T-cell (primary cell): ENCODE data around the gene PARVG. TPM values are rescaled to one million over a fixed set of nuclear protein-coding genes. Genes with fewer than 3 reads are reported as not detected.
A peak's percentile ranks its signal among the peaks of the same experiment; 100 is the strongest.

Experiments used
- ATAC-seq, 4 experiments: fragments of 200-7000 bp in 3 of 4; fragments of 150-1000 bp in 1 of 4; cut with Tn5 transposase; replicated peaks in 1 of 4; 1 replicate in 3 of 4; 2 replicates in 1 of 4; pipeline ENCODE4 v1.10.0; 2021; ENCODE audit warnings: moderate library complexity in 3 of 4, mild to moderate bottlenecking in 2 of 4, moderate number of reproducible peaks in 1 of 4
- CTCF ChIA-PET, 2 donors: fragments of 300-600 bp; sonication (Branson Sonifier 250); formaldehyde crosslinking; loops; one replicate each; lab custom pipeline; 2022; ENCODE audit warnings: antibody characterized with exemption in 2 of 2; lab: Charles Lee
- POLR2A ChIA-PET, 2 donors: fragments of 300-600 bp; sonication (Branson Sonifier 250); formaldehyde crosslinking; loops; one replicate each; lab custom pipeline; 2022; ENCODE audit warnings: antibody characterized with exemption in 2 of 2; lab: Charles Lee
- DNase-seq, 35 experiments: peaks; one replicate each; pipeline versions ENCODE4 v3.0.0 to v3.0.0-alpha.2; 2013 to 2023
- H3K27ac ChIP-seq: one replicate; pipeline ENCODE4 v1.5.1; 2013; ENCODE audit warnings: low read length
- H3K27me3 ChIP-seq, 2 experiments: replicated peaks in 1 of 2; 1 replicate in 1 of 2; 2 replicates in 1 of 2; pipeline versions ENCODE4 v1.6.1 to v1.7.0; 2013; ENCODE audit warnings: low read length in 1 of 2, mixed read lengths in 1 of 2; ENCODE audit not compliant: control insufficient read depth in 2 of 2, insufficient read depth in 2 of 2; ENCODE audit errors: extremely low read depth in 1 of 2
- H3K36me3 ChIP-seq, 2 donors: 1 replicate in 1 of 2; 2 replicates in 1 of 2; pipeline versions ENCODE4 v1.6.1 to v1.7.0; 2013; ENCODE audit warnings: low read length in 1 of 2; ENCODE audit not compliant: control insufficient read depth in 2 of 2, insufficient read depth in 1 of 2; ENCODE audit errors: extremely low read depth in 1 of 2
- H3K4me1 ChIP-seq, 2 experiments: 1 replicate in 1 of 2; 2 replicates in 1 of 2; pipeline versions ENCODE4 v1.6.1 to v1.7.0; 2013; ENCODE audit warnings: low read length in 2 of 2, mixed read lengths in 1 of 2; ENCODE audit not compliant: insufficient read depth in 2 of 2, control insufficient read depth in 1 of 2; ENCODE audit errors: extremely low read depth in 1 of 2
- H3K4me3 ChIP-seq, 2 donors: 1 replicate in 1 of 2; 2 replicates in 1 of 2; pipeline versions ENCODE4 v1.5.1 to v1.7.0; 2013; ENCODE audit warnings: mild to moderate bottlenecking in 2 of 2, low read length in 1 of 2, moderate library complexity in 1 of 2; ENCODE audit not compliant: control insufficient read depth in 1 of 2; ENCODE audit errors: extremely low read depth in 1 of 2
- H3K9me3 ChIP-seq: 2 replicates; pipeline ENCODE4 v1.7.0; 2013
- H3K27ac Mint-ChIP-seq, 2 donors: one replicate each; pipeline ENCODE4 v1.8.0; 2020 to 2021; ENCODE audit warnings: mild to moderate bottlenecking in 2 of 2, mixed read lengths in 2 of 2
- H3K27me3 Mint-ChIP-seq, 2 donors: one replicate each; pipeline ENCODE4 v1.8.0; 2021 to 2022; ENCODE audit warnings: mixed read lengths in 2 of 2
- H3K36me3 Mint-ChIP-seq: one replicate; pipeline ENCODE4 v1.8.0; 2021; ENCODE audit warnings: mixed read lengths
- H3K4me1 Mint-ChIP-seq, 3 donors: one replicate each; pipeline ENCODE4 v1.8.0; 2020 to 2022; ENCODE audit warnings: mixed read lengths in 3 of 3, mild to moderate bottlenecking in 1 of 3
- H3K4me3 Mint-ChIP-seq, 3 donors: one replicate each; pipeline ENCODE4 v1.8.0; 2020 to 2022; ENCODE audit warnings: mild to moderate bottlenecking in 3 of 3, mixed read lengths in 3 of 3, moderate library complexity in 3 of 3
- H3K9me3 Mint-ChIP-seq, 3 donors: one replicate each; pipeline ENCODE4 v1.8.0; 2020 to 2022; ENCODE audit warnings: mixed read lengths in 3 of 3
- WGBS: methylation state at CpG from one replicate; pipeline ENCODE4 v1.1.5; 2013; ENCODE audit warnings: missing lambda C conversion rate; ENCODE audit not compliant: insufficient coverage; 5-methylcytosine and 5-hydroxymethylcytosine counted together
- total RNA-seq, 35 experiments: library from RNA in 6 of 35; stranded (reverse) in 6 of 35; fragments of 120-200 nt in 1 of 35; gene quantifications; one replicate each; pipeline versions ENCODE4 v1.2.1 to v1.2.4 and lab custom pipeline; 2013 to 2026

PARVG gene
- total RNA-seq, 5 donors from 2014 or later (not counting 1 experiment from before 2014, with no cell fraction given): 153 to 236 (median 197) TPM

GRCh38 chr22:44181033-44181911 lies 547 bp downstream of the PARVG start:
- peaks cover 5 to 19% of the 10 kb centered on the region in 2 donors for H3K36me3 ChIP-seq
- under 1% methylated on average over 39 of the region's 40 CpGs for WGBS
- H3K27me3 ChIP-seq: no peaks in the 10 kb centered on the region
- H3K36me3 Mint-ChIP-seq: peaks cover 6% of the 10 kb centered on the region
- H3K27ac Mint-ChIP-seq: peak overlapping the region; percentile 95 to 96
- H3K27me3 Mint-ChIP-seq: no peaks in the 10 kb centered on the region
- ATAC-seq (peak; percentile 73 to 82 (median 78)), DNase-seq (peak; percentile 36 to 73 (median 54))
- H3K4me1 ChIP-seq: peaks cover 6 to 37% of the 10 kb centered on the region in 2 experiments
- H3K27ac ChIP-seq: peak overlapping the region; percentile 84
- peaks cover 26 to 35% (median 34%) of the 10 kb centered on the region in 3 donors for H3K4me1 Mint-ChIP-seq
- H3K9me3 ChIP-seq: no peaks in the 10 kb centered on the region
- ChIA-PET POLR2A (interaction anchor here (0.5 to 0.6 kb wide), 3 partner anchors 157 to 230 kb away, joined by 3 to 7 read pairs (median 4); partner anchors contain the start of gene PARVB (in 1 of the 2)), CTCF (interaction anchor here in 1 of 2 donors (1.1 to 1.6 kb wide), 2 partner anchors 187 to 188 kb away, joined by 3 to 12 read pairs; no protein-coding TSS in a partner anchor)
- H3K9me3 Mint-ChIP-seq: no peaks in the 10 kb centered on the region
- peak overlapping the region; percentile 84 to 86 (median 86) for H3K4me3 Mint-ChIP-seq
- H3K4me3 ChIP-seq: peak overlapping the region; percentile 86 to 93

DNA sequence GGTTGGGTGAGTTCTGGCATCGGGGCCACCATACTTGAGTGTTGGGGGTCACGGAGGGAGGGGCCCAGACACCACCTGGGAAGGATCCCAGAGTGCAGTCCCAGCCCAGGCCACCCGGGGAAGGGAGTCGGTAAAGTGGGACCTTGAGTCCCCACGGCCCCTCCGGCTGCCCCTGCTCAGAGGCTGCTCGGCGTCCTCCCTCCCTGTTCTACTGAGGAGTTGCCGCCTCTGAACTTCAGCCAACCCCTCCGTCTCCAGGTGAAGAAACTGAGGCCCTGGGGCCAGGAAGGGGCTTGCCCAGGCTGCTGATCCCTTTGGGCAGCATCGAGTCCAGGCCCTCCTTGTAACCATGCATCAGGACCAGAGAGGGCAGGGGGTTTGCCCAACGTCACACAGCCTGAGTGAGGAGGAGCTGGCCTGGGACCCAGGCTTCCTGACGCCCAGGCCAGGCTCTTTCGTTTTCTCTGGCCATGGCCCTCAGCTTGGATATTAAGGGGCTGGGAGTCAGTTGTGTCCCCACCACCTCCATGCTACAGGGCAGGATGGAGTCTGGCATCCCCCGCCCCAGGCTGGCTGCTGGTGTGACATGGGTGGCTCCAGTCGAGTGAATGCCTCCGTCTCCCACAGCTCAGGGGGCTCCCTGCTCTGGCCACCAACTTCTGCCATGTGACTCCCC lies 1.3 kb downstream of the PARVG start:
- POLR2A ChIA-PET: no interaction called here
- CTCF ChIA-PET: interaction anchor here in 1 of 2 donors (1.6 kb wide), 1 partner anchor 189 kb away, joined by 12 read pairs; no protein-coding TSS in a partner anchor
- Histone ChIP-seq H3K27me3 (no peaks in the 10 kb centered on the region), H3K4me1 (peaks cover 6 to 37% of the 10 kb centered on the region in 2 experiments), H3K4me3 (peak overlapping the region; percentile 86 to 93), H3K9me3 (no peaks in the 10 kb centered on the region), H3K36me3 (peaks cover 11 to 26% of the 10 kb centered on the region in 2 donors), H3K27ac (peak overlapping the region; percentile 84)
- Mint-ChIP-seq H3K36me3 (peaks cover 6% of the 10 kb centered on the region), H3K9me3 (no peaks in the 10 kb centered on the region), H3K27me3 (no peaks in the 10 kb centered on the region), H3K27ac (peak overlapping the region; percentile 95 to 96), H3K4me1 (peaks cover 27 to 36% (median 35%) of the 10 kb centered on the region in 3 donors), H3K4me3 (peak overlapping the region; percentile 84 to 86 (median 86))
- peak; percentile 4 to 15 (median 10) for ATAC-seq
- 3% methylated on average over 9 of the region's 17 CpGs for WGBS
- DNase-seq: peak in 5 of 35 experiments; percentile 8 to 28 (median 14)

DNA sequence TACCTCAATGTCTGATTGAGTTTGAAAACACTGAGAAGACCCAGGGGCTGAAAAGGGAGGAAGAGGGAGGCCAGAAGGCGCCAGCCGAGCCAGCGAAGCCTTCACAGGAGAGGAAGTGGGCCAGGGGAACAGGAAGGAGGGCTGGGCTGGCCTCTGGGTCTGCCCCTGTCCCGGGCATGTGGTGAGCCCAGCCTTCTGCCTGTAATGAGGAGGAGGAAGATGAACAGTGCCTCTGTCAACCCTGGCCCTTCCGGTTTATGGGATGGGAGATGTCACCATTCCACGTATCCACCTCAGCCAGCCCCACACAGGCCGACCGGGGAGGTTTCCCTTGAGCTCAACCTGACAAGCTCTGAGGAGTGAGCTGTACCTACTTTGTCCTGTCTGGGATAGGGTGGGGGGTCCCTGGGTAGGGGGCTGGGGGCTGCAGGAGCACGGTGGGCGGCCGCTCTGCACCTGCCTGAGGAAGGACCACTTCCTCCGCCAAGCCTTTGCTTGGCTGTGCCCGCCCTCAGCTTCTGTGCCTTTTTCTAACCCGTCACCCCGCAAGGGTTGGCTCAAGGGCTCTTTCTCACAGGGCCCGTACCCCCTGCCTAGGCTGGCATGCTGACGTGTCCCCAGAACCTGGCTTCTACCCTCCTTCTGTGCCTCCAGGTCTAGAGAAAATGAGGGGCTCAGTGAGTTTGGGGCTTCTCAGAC lies 2.0 kb downstream of the PARVG start:
- Histone ChIP-seq H3K27ac (peak overlapping the region; percentile 84), H3K4me1 (peaks cover 6 to 37% of the 10 kb centered on the region in 2 experiments), H3K9me3 (no peaks in the 10 kb centered on the region), H3K36me3 (peaks cover 11 to 26% of the 10 kb centered on the region in 2 donors), H3K27me3 (no peaks in the 10 kb centered on the region), H3K4me3 (peak overlapping the region; percentile 86 to 93)
- Mint-ChIP-seq H3K4me1 (peaks cover 32 to 38% (median 35%) of the 10 kb centered on the region in 3 donors), H3K27me3 (no peaks in the 10 kb centered on the region), H3K4me3 (peak overlapping the region; percentile 84 to 86 (median 86)), H3K36me3 (peaks cover 6% of the 10 kb centered on the region), H3K9me3 (no peaks in the 10 kb centered on the region), H3K27ac (peak overlapping the region; percentile 95 to 96)
- ATAC-seq: peak; percentile 30 to 51 (median 40)
- DNase-seq: peak in 34 of 35 experiments; percentile 9 to 61 (median 30)
- ChIA-PET CTCF (no interaction called here), POLR2A (no interaction called here)
- 34% methylated on average over 8 of the region's 17 CpGs for WGBS

DNA sequence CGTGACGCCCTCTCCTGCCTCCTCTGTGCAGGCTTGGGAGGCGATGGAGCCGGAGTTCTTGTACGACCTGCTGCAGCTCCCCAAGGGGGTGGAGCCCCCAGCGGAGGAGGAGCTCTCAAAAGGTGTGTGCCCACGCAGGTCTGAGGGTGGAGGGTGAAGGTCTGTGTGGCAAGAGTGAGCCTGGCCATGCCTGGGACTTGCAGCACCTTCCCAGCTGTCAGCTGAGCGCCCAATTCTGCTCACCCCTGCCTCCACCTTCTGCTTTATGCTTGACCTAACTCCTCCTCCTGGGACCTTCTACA lies 2.5 kb downstream of the PARVG start:
- ATAC-seq: no peak
- POLR2A ChIA-PET: no interaction called here
- Histone ChIP-seq H3K9me3 (no peaks in the 10 kb centered on the region), H3K27me3 (no peaks in the 10 kb centered on the region), H3K4me3 (peak overlapping the region in 1 of 2 donors; percentile 86), H3K36me3 (peaks cover 11 to 26% of the 10 kb centered on the region in 2 donors), H3K27ac (peak overlapping the region; percentile 84), H3K4me1 (peaks cover 6 to 37% of the 10 kb centered on the region in 2 experiments)
- H3K27me3 Mint-ChIP-seq: no peaks in the 10 kb centered on the region
- peaks cover 6% of the 10 kb centered on the region for H3K36me3 Mint-ChIP-seq
- DNase-seq: peak in 1 of 35 experiments; percentile 8
- WGBS: 54% methylated on average over 4 of the region's 8 CpGs
- no peaks in the 10 kb centered on the region for H3K9me3 Mint-ChIP-seq
- CTCF ChIA-PET: no interaction called here
- H3K27ac Mint-ChIP-seq: peak overlapping the region; percentile 95 to 96
- peaks cover 32 to 38% (median 35%) of the 10 kb centered on the region in 3 donors for H3K4me1 Mint-ChIP-seq
- peak overlapping the region; percentile 84 to 86 (median 86) for H3K4me3 Mint-ChIP-seq

GRCh38 chr22:44184006-44184405 lies 3.3 kb downstream of the PARVG start:
- ChIA-PET CTCF (no interaction called here), POLR2A (no interaction called here)
- ATAC-seq (no peak), DNase-seq (no peak)
- Mint-ChIP-seq H3K9me3 (no peaks in the 10 kb centered on the region), H3K4me1 (peaks cover 32 to 38% (median 35%) of the 10 kb centered on the region in 3 donors), H3K36me3 (peaks cover 6% of the 10 kb centered on the region), H3K27me3 (no peaks in the 10 kb centered on the region), H3K4me3 (peak overlapping the region; percentile 34 to 86 (median 84)), H3K27ac (peak overlapping the region; percentile 31 to 95)
- Histone ChIP-seq H3K4me3 (no peak overlapping the region), H3K36me3 (peaks cover 11 to 26% of the 10 kb centered on the region in 2 donors), H3K4me1 (peaks cover 6 to 39% of the 10 kb centered on the region in 2 experiments), H3K27me3 (no peaks in the 10 kb centered on the region), H3K9me3 (no peaks in the 10 kb centered on the region), H3K27ac (no peak overlapping the region)
- WGBS: 100% methylated on average over 1 of the region's 4 CpGs
